ENCODE data around the gene CDKAL1.

CDKAL1 gene

DNA sequence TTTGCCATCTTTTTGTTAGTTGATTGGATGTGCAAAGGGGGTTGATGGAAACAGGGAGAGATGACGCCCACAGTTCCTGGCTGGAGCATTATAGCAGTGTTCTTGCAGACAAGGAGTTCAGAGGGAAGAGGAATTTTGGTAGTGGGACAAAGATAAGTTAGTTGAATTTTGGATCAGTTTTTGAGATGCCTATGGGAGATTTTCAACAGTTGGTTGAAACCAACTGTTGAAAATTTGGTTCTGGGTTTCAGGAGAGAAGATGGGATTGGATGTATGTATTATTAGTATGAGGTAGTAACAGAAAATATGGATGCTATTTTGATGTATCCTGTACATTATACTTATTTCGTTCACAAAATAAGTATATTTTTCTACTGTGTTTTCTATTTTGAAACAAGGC, 274.2 kb downstream of the CDKAL1 start:
- Histone ChIP-seq H2AFZ (no peak overlapping the region), H3K9me3 (ENCODE audit: control insufficient read depth, low read length) (no peaks in the 10 kb centered on the region), H3K36me3 (ENCODE audit: control insufficient read depth, insufficient read depth, low read length) (no peaks in the 10 kb centered on the region), H3K4me3 (ENCODE audit: low read depth, low read length) (no peak overlapping the region), H3K27ac (no peak overlapping the region), H3K4me1 (peaks cover 5% of the 10 kb centered on the region), H3K79me2 (no peaks in the 10 kb centered on the region), H3K27me3 (ENCODE audit: control insufficient read depth, insufficient read depth, low read length) (no peaks in the 10 kb centered on the region), H3K9ac (no peak overlapping the region), H3K4me2 (ENCODE audit: low read length) (no peak overlapping the region)
- no peak for TF ChIP-seq CTCF (IDR thresholded peaks at IDR 0.05)

GRCh38 chr6:20808924-20809323, 274.7 kb downstream of the CDKAL1 start:
- no peak overlapping the region for H3K4me3 ChIP-seq (ENCODE audit: low read depth, low read length)
- no peak overlapping the region for H3K27ac ChIP-seq
- H3K4me2 ChIP-seq (ENCODE audit: low read length) = no peak overlapping the region
- no peak for TF ChIP-seq CTCF (IDR thresholded peaks at IDR 0.05)
- no peaks in the 10 kb centered on the region for H3K9me3 ChIP-seq (ENCODE audit: control insufficient read depth, low read length)
- H2AFZ ChIP-seq = no peak overlapping the region
- H3K27me3 ChIP-seq (ENCODE audit: control insufficient read depth, insufficient read depth, low read length) = no peaks in the 10 kb centered on the region
- H3K36me3 ChIP-seq (ENCODE audit: control insufficient read depth, insufficient read depth, low read length) = no peaks in the 10 kb centered on the region
- peaks cover 5% of the 10 kb centered on the region for H3K4me1 ChIP-seq
- no peaks in the 10 kb centered on the region for H3K79me2 ChIP-seq
- no peak overlapping the region for H3K9ac ChIP-seq

DNA sequence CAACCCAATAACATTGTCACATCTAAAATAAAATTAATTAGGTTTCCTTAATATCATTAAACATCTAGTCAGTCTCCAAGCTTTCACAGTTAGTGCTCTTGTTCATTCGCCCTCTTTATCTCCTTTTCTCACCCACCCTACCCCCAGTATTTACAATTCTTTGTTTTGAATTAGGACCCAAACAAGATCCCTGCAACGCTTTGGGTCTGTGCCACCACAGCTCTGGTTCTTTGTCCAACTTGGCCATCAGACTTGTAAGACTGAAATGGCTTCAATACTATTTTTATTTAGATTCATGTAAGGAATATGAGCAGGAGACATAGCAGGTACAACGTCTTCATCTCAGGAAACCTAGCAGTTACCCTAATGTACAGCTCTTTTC, 276.5 kb downstream of the CDKAL1 start:
- no peak overlapping the region for H3K4me3 ChIP-seq (ENCODE audit: low read depth, low read length)
- no peak overlapping the region for H2AFZ ChIP-seq
- no peaks in the 10 kb centered on the region for H3K27me3 ChIP-seq (ENCODE audit: control insufficient read depth, insufficient read depth, low read length)
- no peak for TF ChIP-seq CTCF (IDR thresholded peaks at IDR 0.05)
- H3K9ac ChIP-seq = no peak overlapping the region
- H3K9me3 ChIP-seq (ENCODE audit: control insufficient read depth, low read length) = no peaks in the 10 kb centered on the region
- H3K4me1 ChIP-seq = peaks cover 5% of the 10 kb centered on the region
- H3K27ac ChIP-seq = no peak overlapping the region
- H3K4me2 ChIP-seq (ENCODE audit: low read length) = no peak overlapping the region
- no peaks in the 10 kb centered on the region for H3K79me2 ChIP-seq
- no peaks in the 10 kb centered on the region for H3K36me3 ChIP-seq (ENCODE audit: control insufficient read depth, insufficient read depth, low read length)

DNA sequence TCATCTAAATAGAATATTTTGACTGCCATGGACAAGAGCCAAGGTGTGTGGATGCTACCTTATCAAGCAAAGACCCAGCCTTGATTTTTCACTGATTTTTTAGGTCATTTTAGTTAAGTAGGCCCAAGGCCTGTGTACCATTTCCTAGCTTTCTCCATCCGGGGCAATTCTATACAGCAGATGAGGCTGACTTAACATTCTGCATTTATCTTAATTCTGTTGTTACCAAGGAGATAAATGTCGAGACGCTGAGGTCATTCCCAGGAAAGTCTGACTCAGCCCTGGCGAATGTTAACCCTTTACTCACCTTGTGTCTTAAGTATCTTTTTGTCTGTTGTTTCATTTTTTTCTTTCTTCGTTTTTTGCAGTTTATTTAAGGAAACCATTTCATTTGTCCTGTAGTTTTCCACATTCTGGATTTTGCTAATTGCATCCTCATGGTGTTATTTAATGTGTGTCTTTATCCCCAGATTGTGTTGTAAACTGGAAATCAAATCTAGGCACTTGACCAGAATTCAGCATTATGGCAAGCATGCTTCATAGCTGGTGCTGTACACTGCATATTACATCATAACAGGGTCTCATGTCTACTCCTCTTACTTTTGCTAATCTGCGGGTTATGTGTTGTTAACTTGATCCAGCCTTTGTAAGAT, 277.0 kb downstream of the CDKAL1 start:
- no peaks in the 10 kb centered on the region for H3K9me3 ChIP-seq (ENCODE audit: control insufficient read depth, low read length)
- no peaks in the 10 kb centered on the region for H3K79me2 ChIP-seq
- TF ChIP-seq CTCF (IDR thresholded peaks at IDR 0.05) = no peak
- H3K36me3 ChIP-seq (ENCODE audit: control insufficient read depth, insufficient read depth, low read length) = no peaks in the 10 kb centered on the region
- no peaks in the 10 kb centered on the region for H3K27me3 ChIP-seq (ENCODE audit: control insufficient read depth, insufficient read depth, low read length)
- H3K4me1 ChIP-seq = peaks cover 5% of the 10 kb centered on the region
- no peak overlapping the region for H3K4me3 ChIP-seq (ENCODE audit: low read depth, low read length)
- no peak overlapping the region for H3K4me2 ChIP-seq (ENCODE audit: low read length)
- H3K27ac ChIP-seq = no peak overlapping the region
- no peak overlapping the region for H3K9ac ChIP-seq
- H2AFZ ChIP-seq = no peak overlapping the region

DNA sequence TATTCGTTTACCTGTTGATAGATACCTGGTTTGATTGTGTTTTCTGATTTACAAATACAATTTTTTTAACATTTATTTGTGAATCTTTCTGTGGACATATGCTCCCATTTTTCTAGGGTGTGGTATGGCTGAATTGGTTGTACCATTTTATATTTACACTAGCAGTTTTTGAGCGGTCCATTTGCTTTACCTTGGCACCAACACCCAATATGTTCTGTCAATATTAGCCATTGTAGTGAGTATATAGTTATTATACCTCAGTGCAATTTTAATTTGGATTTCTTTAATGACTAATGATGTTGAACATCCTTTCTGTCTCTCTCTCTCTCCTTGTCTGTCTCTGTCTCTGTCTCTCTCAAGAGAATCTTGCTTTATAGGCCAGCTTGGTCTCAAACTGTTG, 278.5 kb downstream of the CDKAL1 start:
- TF ChIP-seq CTCF (IDR thresholded peaks at IDR 0.05) = no peak

More for the DNA sequence above, 278.5 kb downstream of the CDKAL1 start:
- Histone ChIP-seq H3K4me3 (ENCODE audit: low read depth, low read length) (no peak overlapping the region), H3K9ac (no peak overlapping the region), H3K36me3 (ENCODE audit: control insufficient read depth, insufficient read depth, low read length) (no peaks in the 10 kb centered on the region), H3K4me2 (ENCODE audit: low read length) (no peak overlapping the region), H3K9me3 (ENCODE audit: control insufficient read depth, low read length) (no peaks in the 10 kb centered on the region), H3K4me1 (peaks cover 5% of the 10 kb centered on the region), H3K27ac (no peak overlapping the region), H2AFZ (no peak overlapping the region), H3K27me3 (ENCODE audit: control insufficient read depth, insufficient read depth, low read length) (no peaks in the 10 kb centered on the region), H3K79me2 (no peaks in the 10 kb centered on the region)

Measured in parathyroid adenoma (tissue), 2 donors.